Right renal cortex interstitium (tissue), 3 donors: ENCODE results near the gene CADM1. TPM values are rescaled to one million over a fixed set of nuclear protein-coding genes. Genes with fewer than 3 reads are reported as not detected.

Source experiments
- DNase-seq, 3 donors: peaks; one replicate each; pipeline ENCODE4 v3.0.0-alpha.2; 2013; ENCODE audit warnings: low read depth in 3 of 3, low spot score in 2 of 3
- polyA plus RNA-seq, 3 donors: library from polyadenylated mRNA; unstranded; fragments of 120-200 nt; gene quantifications; one replicate each; pipeline ENCODE4 v1.2.1, GENCODE V29; 2013; ENCODE audit not compliant: insufficient read length in 3 of 3

Gene CADM1
- polyA plus RNA-seq, 3 donors, result 128 to 154 (median 144) TPM

- DNase-seq, result no peak
Observed at GRCh38 chr11:115290893-115291292, 213.3 kb downstream of the CADM1 start.

- DNase-seq, result no peak
Observed at GRCh38 chr11:115290479-115290878, 213.7 kb downstream of the CADM1 start.

GRCh38 chr11:115287266-115287665 is 216.9 kb downstream of the CADM1 start:
- no peak for DNase-seq

GRCh38 chr11:115286614-115287013 is 217.6 kb downstream of the CADM1 start:
- no peak for DNase-seq

GRCh38 chr11:115284773-115285172 is 219.4 kb downstream of the CADM1 start:
- DNase-seq, result no peak

- no peak for DNase-seq
Observed at GRCh38 chr11:115282923-115283322, 221.3 kb downstream of the CADM1 start.

- DNase-seq, result no peak
Observed at GRCh38 chr11:115280775-115281174, 223.4 kb downstream of the CADM1 start.

GRCh38 chr11:115279813-115280761 is 224.1 kb downstream of the CADM1 start:
- no peak for DNase-seq

GRCh38 chr11:115276799-115277198 is 227.4 kb downstream of the CADM1 start:
- DNase-seq, result no peak

- no peak for DNase-seq
Observed at GRCh38 chr11:115276191-115276590, 228.0 kb downstream of the CADM1 start.

GRCh38 chr11:115275045-115275444 is 229.2 kb downstream of the CADM1 start:
- DNase-seq, result no peak

GRCh38 chr11:115272925-115273324 is 231.3 kb downstream of the CADM1 start:
- DNase-seq, result no peak

GRCh38 chr11:115271643-115272042 is 232.6 kb downstream of the CADM1 start:
- no peak for DNase-seq

GRCh38 chr11:115269191-115269950 is 234.8 kb downstream of the CADM1 start:
- no peak for DNase-seq

GRCh38 chr11:115267871-115268270 is 236.3 kb downstream of the CADM1 start:
- no peak for DNase-seq

GRCh38 chr11:115267238-115267781 is 236.9 kb downstream of the CADM1 start:
- no peak for DNase-seq

GRCh38 chr11:115266066-115266639 is 238.1 kb downstream of the CADM1 start:
- DNase-seq, result no peak

GRCh38 chr11:115263799-115264656 is 240.2 kb downstream of the CADM1 start:
- DNase-seq, result no peak

- DNase-seq, result no peak
Observed at GRCh38 chr11:115258216-115258615, 246.0 kb downstream of the CADM1 start.

- DNase-seq, result no peak
Observed at GRCh38 chr11:115257678-115258077, 246.5 kb downstream of the CADM1 start.
